Measurements from ENCODE around the gene KRT82.
"Not testable (repeated sequence)": the region's sequence is repeated elsewhere in the genome, so short reads cannot be mapped to it uniquely, and the experiment has no call there.

Gene KRT82

GRCh38 chr12:52353766-52354165 lies 52.4 kb downstream of the KRT82 start:
- in situ Hi-C loops (cut with MboI; ENCODE audit: low pct_unique_long_range_greater_than_20kb, low sequenced_read_pairs), result no loop called here

GRCh38 chr12:52352951-52353350 lies 53.2 kb downstream of the KRT82 start:
- in situ Hi-C loops (cut with MboI; ENCODE audit: low pct_unique_long_range_greater_than_20kb, low sequenced_read_pairs), result no loop called here
- DNase-seq, result no peak

More at GRCh38 chr12:52353766-52354165, 52.4 kb downstream of the KRT82 start:
- no peak for DNase-seq

DNA sequence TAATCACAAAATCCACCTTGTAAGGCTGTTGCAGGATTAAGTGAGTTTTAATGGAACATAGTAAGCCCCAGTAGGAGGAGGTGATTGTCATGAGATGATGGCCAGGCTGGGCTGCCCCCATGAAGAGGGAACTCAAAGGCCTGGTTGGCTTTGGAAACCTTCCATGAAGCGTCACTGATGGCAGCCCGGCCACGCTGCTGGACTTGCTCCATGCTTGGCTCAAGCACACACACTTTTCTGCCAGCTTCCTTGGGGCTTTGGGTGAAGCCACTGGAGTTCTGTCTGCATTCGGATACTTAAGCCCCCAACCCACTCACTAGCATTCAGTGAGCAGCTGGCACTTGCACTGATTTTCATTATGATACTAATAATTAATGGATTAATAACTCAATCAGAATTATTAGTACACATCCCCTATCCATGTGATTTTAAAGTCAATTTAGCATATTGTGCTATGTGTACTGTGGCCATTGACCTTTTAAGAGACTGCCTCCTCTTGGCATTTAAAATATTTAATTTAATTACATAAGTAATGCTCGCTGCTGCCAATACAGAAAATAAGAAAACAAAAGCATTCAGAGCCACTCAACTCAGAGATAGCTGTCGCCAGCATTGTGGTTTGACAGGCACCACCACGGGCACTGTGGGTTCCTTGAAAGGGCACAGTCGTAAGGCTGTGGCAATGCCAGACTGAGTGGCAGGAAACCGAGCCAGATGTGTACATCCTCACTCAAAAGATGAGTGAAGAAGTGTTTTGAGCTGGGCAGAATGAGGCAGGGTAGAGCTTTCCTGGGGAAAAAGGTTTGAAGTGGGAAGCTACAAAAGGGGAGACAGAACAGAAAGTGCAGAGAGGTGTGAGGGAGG lies 54.7 kb downstream of the KRT82 start:
- in situ Hi-C loops (cut with MboI; ENCODE audit: low pct_unique_long_range_greater_than_20kb, low sequenced_read_pairs), result no loop called here
- no peak for DNase-seq

- no peak for DNase-seq
- in situ Hi-C loops (cut with MboI; ENCODE audit: low pct_unique_long_range_greater_than_20kb, low sequenced_read_pairs), result no loop called here
These were observed 55.3 kb downstream of the KRT82 start for GRCh38 chr12:52350786-52351185.

GRCh38 chr12:52350021-52350620 lies 56.0 kb downstream of the KRT82 start:
- DNase-seq, result no peak
- in situ Hi-C loops (cut with MboI; ENCODE audit: low pct_unique_long_range_greater_than_20kb, low sequenced_read_pairs), result no loop called here

GRCh38 chr12:52349196-52349595 lies 56.9 kb downstream of the KRT82 start:
- in situ Hi-C loops (cut with MboI; ENCODE audit: low pct_unique_long_range_greater_than_20kb, low sequenced_read_pairs), result no loop called here
- DNase-seq, result no peak

DNA sequence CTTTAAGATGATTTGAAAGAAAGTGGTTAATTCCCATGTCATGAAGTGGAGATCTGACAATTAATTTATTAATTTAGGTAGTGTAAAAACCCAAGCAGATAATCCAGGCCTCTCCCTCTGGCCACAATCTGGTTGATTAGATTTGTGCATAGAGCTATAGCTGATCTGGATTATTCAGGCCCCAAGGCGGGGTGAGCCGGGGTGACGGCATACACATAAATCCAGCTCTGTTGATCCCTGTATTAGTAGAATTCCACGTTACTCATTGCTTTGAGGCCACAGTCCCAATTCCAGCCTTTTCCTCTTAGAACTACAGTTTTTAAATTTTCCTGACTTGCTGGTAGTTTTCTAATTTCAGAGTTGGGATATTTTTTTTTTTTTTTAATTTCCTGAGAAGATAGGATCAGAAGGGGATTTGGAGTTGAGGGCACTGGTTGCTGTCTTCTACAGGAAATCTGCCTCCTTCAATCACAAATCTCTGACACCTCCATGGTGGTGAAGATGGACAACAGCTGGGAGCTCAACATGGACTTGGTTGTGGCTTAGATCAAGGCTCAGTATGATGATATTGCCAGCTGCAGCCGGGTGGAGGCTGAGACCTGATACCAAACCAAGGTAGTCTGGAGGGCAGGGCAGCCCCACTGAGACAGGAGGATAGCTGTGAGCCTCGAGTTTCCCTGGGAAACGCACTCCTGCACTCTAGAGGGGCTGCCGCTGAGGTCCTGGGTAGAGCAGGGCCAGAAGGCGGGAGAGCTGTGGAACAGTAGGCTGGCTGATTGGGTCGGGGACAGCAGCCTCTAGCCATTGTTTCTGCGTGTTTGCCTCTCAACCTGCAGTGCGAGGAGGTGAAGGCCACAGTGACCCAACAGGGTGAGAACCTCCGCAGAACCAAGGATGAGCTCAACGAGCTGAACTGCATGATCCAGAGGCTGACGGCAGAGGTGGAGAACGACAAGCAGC lies 58.3 kb downstream of the KRT82 start:
- in situ Hi-C loops (cut with MboI; ENCODE audit: low pct_unique_long_range_greater_than_20kb, low sequenced_read_pairs), result no loop called here
- DNase-seq, result no peak

GRCh38 chr12:52347016-52347415 lies 59.1 kb downstream of the KRT82 start:
- in situ Hi-C loops (cut with MboI; ENCODE audit: low pct_unique_long_range_greater_than_20kb, low sequenced_read_pairs), result no loop called here

GRCh38 chr12:52346593-52346992 lies 59.5 kb downstream of the KRT82 start:
- no peak for DNase-seq
- in situ Hi-C loops (cut with MboI; ENCODE audit: low pct_unique_long_range_greater_than_20kb, low sequenced_read_pairs), result no loop called here

More at GRCh38 chr12:52347016-52347415, 59.1 kb downstream of the KRT82 start:
- no peak for DNase-seq

DNA sequence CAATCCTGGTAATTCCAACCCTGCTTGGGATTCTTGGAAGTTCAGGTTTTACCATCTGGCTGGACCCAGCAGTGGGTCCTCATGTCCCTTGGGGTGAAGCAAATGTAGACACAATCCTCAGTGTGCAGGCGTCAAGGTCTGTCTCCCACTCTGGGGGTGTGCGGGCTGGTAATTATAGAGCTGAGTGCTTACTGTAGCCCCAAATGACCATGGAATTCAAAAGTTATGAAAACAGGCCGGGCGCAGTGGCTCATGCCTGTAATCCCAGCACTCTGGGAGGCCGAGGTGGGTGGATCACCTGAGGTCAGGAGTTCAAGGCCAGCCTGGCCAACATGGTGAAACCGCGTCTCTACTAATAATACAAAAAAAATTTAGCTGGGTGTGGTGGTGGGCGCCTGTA lies 61.1 kb downstream of the KRT82 start:
- DNase-seq, result not testable (repeated sequence)

GRCh38 chr12:52344111-52344510 lies 62.0 kb downstream of the KRT82 start:
- in situ Hi-C loops (cut with MboI; ENCODE audit: low pct_unique_long_range_greater_than_20kb, low sequenced_read_pairs), result no loop called here
- no peak for DNase-seq

More for the DNA sequence above, 61.1 kb downstream of the KRT82 start:
- in situ Hi-C loops (cut with MboI; ENCODE audit: low pct_unique_long_range_greater_than_20kb, low sequenced_read_pairs), result not testable (repeated sequence)

Data from KBM-7 (cell line).